Measurements from ENCODE around the gene TMEM253. TPM values are rescaled to one million over a fixed set of nuclear protein-coding genes. Genes with fewer than 3 reads are reported as not detected.

TMEM253 gene
- total and polyA plus RNA-seq, 9 donors, result 0.24 to 1.3 (median 0.56) TPM

DNA sequence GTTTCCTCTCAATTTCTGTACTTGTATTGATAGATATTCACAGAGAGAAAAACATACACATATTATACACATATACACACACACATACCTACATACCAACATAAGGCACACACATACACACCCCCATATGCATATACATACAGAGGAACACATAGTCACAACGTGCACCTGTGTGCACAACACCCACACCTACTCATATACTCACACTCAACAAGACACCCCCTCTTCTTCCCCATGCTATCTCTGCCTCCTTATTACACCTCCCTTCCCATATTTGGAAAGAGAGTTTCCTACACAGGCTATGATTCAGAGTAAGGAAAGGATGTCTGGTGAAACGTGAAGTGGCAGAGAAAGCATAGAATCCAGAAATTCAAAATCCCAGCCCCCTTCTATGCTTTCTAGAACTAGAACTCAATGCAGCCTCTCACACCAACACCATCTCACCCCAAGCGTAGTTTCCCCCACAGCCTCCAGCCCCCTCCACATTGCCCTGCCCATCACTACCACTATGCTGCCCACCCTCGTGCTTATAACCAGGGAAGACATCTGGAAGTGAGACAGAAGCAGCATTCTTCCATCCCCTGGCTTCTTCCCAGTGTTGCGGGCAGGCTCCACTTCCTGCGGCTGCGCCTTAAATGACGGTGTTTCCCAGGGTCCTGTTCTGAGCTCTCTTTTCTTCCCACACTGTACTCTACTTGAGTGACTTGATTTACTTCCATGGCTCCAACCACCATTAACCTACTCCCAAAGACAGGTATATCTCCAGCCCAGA, 40.8 kb upstream of the TMEM253 start:
- Histone ChIP-seq H3K4me3 (no peak overlapping the region), H3K27me3 (no peaks in the 10 kb centered on the region), H3K9me3 (no peaks in the 10 kb centered on the region), H3K36me3 (no peaks in the 10 kb centered on the region), H3K27ac (no peak overlapping the region), H3K4me1 (ENCODE audit: insufficient read depth) (no peaks in the 10 kb centered on the region)
- WGBS, 3 donors, result 63 to 72% (median 71%) methylated on average over 8 of the region's 8 CpGs
- DNase-seq, result no peak
- intact Hi-C loops (cut with DNase I), result no loop called here
- TF ChIP-seq POLR2A (IDR thresholded peaks at IDR 0.05), result no peak
- TF ChIP-seq, protein P1, sequence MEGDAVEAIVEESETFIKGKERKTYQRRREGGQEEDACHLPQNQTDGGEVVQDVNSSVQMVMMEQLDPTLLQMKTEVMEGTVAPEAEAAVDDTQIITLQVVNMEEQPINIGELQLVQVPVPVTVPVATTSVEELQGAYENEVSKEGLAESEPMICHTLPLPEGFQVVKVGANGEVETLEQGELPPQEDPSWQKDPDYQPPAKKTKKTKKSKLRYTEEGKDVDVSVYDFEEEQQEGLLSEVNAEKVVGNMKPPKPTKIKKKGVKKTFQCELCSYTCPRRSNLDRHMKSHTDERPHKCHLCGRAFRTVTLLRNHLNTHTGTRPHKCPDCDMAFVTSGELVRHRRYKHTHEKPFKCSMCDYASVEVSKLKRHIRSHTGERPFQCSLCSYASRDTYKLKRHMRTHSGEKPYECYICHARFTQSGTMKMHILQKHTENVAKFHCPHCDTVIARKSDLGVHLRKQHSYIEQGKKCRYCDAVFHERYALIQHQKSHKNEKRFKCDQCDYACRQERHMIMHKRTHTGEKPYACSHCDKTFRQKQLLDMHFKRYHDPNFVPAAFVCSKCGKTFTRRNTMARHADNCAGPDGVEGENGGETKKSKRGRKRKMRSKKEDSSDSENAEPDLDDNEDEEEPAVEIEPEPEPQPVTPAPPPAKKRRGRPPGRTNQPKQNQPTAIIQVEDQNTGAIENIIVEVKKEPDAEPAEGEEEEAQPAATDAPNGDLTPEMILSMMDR (IDR thresholded peaks at IDR 0.05), result no peak
- TF ChIP-seq EP300 (IDR thresholded peaks at IDR 0.05), result no peak

GRCh38 chr14:21060614-21061346, 40.1 kb upstream of the TMEM253 start:
- Histone ChIP-seq H3K4me1 (ENCODE audit: insufficient read depth) (no peaks in the 10 kb centered on the region), H3K9me3 (no peaks in the 10 kb centered on the region), H3K36me3 (no peaks in the 10 kb centered on the region), H3K27me3 (no peaks in the 10 kb centered on the region), H3K27ac (no peak overlapping the region), H3K4me3 (no peak overlapping the region)
- WGBS, 3 donors, result 61 to 66% (median 61%) methylated on average over 13 of the region's 13 CpGs
- intact Hi-C loops (cut with DNase I), result no loop called here
- TF ChIP-seq POLR2A (IDR thresholded peaks at IDR 0.05) (no peak), EP300 (IDR thresholded peaks at IDR 0.05) (no peak)
- TF ChIP-seq, protein P1 (IDR thresholded peaks at IDR 0.05), result no peak
- DNase-seq, result no peak

DNA sequence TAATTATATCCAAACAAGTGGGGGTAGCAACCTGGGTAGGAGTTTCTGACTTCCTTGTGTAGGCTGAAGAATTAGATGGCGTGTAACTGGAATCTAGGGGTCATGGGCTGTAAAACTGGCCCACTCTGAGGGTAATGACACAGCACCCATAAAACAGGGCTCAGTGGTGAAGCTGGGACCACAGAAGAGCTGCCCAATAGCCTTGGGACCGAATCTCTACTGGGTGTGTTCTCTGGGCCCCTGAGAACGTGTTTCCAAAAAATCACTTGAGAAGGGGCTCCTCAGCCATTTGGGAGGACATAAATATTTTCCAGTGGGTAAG, 39.6 kb upstream of the TMEM253 start:
- H3K27ac ChIP-seq, result no peak overlapping the region
- intact Hi-C loops (cut with DNase I), result no loop called here
- DNase-seq, result no peak
- H3K4me3 ChIP-seq, result no peak overlapping the region
- TF ChIP-seq POLR2A (IDR thresholded peaks at IDR 0.05) (no peak), EP300 (IDR thresholded peaks at IDR 0.05) (no peak)
- TF ChIP-seq, protein P1 (IDR thresholded peaks at IDR 0.05), result no peak
- WGBS, 3 donors, result 84 to 89% (median 84%) methylated on average over 3 of the region's 3 CpGs
- no peaks in the 10 kb centered on the region for H3K9me3 ChIP-seq
- no peaks in the 10 kb centered on the region for H3K4me1 ChIP-seq (ENCODE audit: insufficient read depth)
- H3K27me3 ChIP-seq, result no peaks in the 10 kb centered on the region
- no peaks in the 10 kb centered on the region for H3K36me3 ChIP-seq

- H3K27ac ChIP-seq, result no peak overlapping the region
- no peaks in the 10 kb centered on the region for H3K36me3 ChIP-seq
- no peak overlapping the region for H3K4me3 ChIP-seq
- H3K27me3 ChIP-seq, result no peaks in the 10 kb centered on the region
- WGBS, 3 donors, result 20 to 29% (median 26%) methylated on average over 3 of the region's 3 CpGs
- intact Hi-C loops (cut with DNase I), result no loop called here
- H3K9me3 ChIP-seq, result no peaks in the 10 kb centered on the region
- TF ChIP-seq, protein P1 (IDR thresholded peaks at IDR 0.05), result no peak
- DNase-seq, result no peak
- no peaks in the 10 kb centered on the region for H3K4me1 ChIP-seq (ENCODE audit: insufficient read depth)
Measured at GRCh38 chr14:21063479-21063878, 37.4 kb upstream of the TMEM253 start.
